GM21723 (cell line): ENCODE data around the gene PNMA6E.

ENCODE experiments used
- ATAC-seq: cut with Tn5 transposase; IDR thresholded peaks from one replicate; pipeline ENCODE4 v1.9.1; 2021; ENCODE audit warnings: mild to moderate bottlenecking, moderate library complexity; ENCODE audit not compliant: unreplicated experiment

The PNMA6E gene

GRCh38 chrX:153401133-153401764, at the start of gene PNMA6E:
PNMA6E (minus strand) TSS chrX:153401350; CDS start chrX:153398849, 2,501 bp downstream.
- ATAC-seq: no peak

- no peak for ATAC-seq
These were observed 49.8 kb upstream of the PNMA6E start for GRCh38 chrX:153450949-153451277.

- ATAC-seq: no peak
These were observed 49.2 kb upstream of the PNMA6E start for GRCh38 chrX:153450114-153450948.

GRCh38 chrX:153449368-153450113, 48.4 kb upstream of the PNMA6E start:
- no peak for ATAC-seq

GRCh38 chrX:153448556-153449367, 47.6 kb upstream of the PNMA6E start:
- no peak for ATAC-seq

- ATAC-seq: no peak
These were observed 46.4 kb upstream of the PNMA6E start for GRCh38 chrX:153447581-153447960.

GRCh38 chrX:153446950-153447580, 45.9 kb upstream of the PNMA6E start:
- ATAC-seq: no peak

- ATAC-seq: no peak
These were observed 45.4 kb upstream of the PNMA6E start for GRCh38 chrX:153446636-153446936.

GRCh38 chrX:153445856-153446635, 44.9 kb upstream of the PNMA6E start, which contains the start of gene TREX2:
TREX2 (minus strand) TSS chrX:153446056; CDS start chrX:153445430, 626 bp downstream.
- ATAC-seq: no peak

- ATAC-seq: no peak
These were observed 44.1 kb upstream of the PNMA6E start for GRCh38 chrX:153445106-153445855.

GRCh38 chrX:153444333-153445011, 43.3 kb upstream of the PNMA6E start:
- ATAC-seq: no peak

- no peak for ATAC-seq
These were observed 42.6 kb upstream of the PNMA6E start for GRCh38 chrX:153443476-153444332.

- ATAC-seq: no peak
These were observed 41.3 kb upstream of the PNMA6E start for GRCh38 chrX:153442463-153442862.

GRCh38 chrX:153441981-153442380, 40.8 kb upstream of the PNMA6E start:
- ATAC-seq: no peak

- no peak for ATAC-seq
These were observed 40.1 kb upstream of the PNMA6E start for GRCh38 chrX:153441296-153441695.

GRCh38 chrX:153440556-153441135, 39.5 kb upstream of the PNMA6E start:
- no peak for ATAC-seq

GRCh38 chrX:153439977-153440376, 38.8 kb upstream of the PNMA6E start:
- no peak for ATAC-seq
